HepG2 (cell line): ENCODE results near the gene LSMEM2. TPM values are rescaled to one million over a fixed set of nuclear protein-coding genes. Genes with fewer than 3 reads are reported as not detected.

Source experiments
- ARID2 ChIP-seq: sonication (generic); formaldehyde crosslinking; IDR thresholded peaks from 2 replicates; pipeline ENCODE4 v1.8.1; 2022; ENCODE audit warnings: mild to moderate bottlenecking, missing genetic modification reagents, borderline replicate concordance
- GATAD2A ChIP-seq: IDR thresholded peaks from 2 replicates; pipeline ENCODE4 v1.6.1; 2016
- HOXA9 ChIP-seq: sonication (generic); formaldehyde crosslinking; IDR thresholded peaks from 2 replicates; pipeline ENCODE4 v1.8.1; 2022; ENCODE audit warnings: missing genetic modification reagents, mild to moderate bottlenecking, moderate library complexity, borderline replicate concordance
- KLF13 ChIP-seq: sonication (generic); formaldehyde crosslinking; IDR thresholded peaks from 2 replicates; pipeline ENCODE4 v1.4.0; 2020; ENCODE audit warnings: mild to moderate bottlenecking, missing genetic modification reagents
- MED13 ChIP-seq: sonication (generic); formaldehyde crosslinking; IDR thresholded peaks from 2 replicates; pipeline ENCODE4 v1.5.0; 2020; ENCODE audit warnings: missing genetic modification reagents
- NCOA5 ChIP-seq: sonication (generic); formaldehyde crosslinking; IDR thresholded peaks from 2 replicates; pipeline ENCODE4 v1.4.0; 2020; ENCODE audit warnings: missing genetic modification reagents
- NR2F1 ChIP-seq, 2 experiments: fragments of 450-650 bp in 1 of 2; formaldehyde crosslinking in 1 of 2; IDR thresholded peaks; 2 replicates each; pipeline versions ENCODE4 v1.5.0 to v1.6.1; 2016 to 2020; ENCODE audit warnings: mild to moderate bottlenecking in 1 of 2, missing compliant biosample characterization in 1 of 2, missing genetic modification reagents in 1 of 2, moderate library complexity in 1 of 2
- PAF1 ChIP-seq: IDR thresholded peaks from 2 replicates; pipeline ENCODE4 v1.6.1; 2016; ENCODE audit warnings: missing genetic modification reagents, missing compliant biosample characterization
- POLR2G ChIP-seq: fragments of 200-400 bp; formaldehyde crosslinking; IDR thresholded peaks from 2 replicates; pipeline ENCODE4 v1.6.1; 2018; ENCODE audit warnings: mild to moderate bottlenecking, low read depth, low read length, moderate library complexity
- SP140L ChIP-seq: sonication (generic); formaldehyde crosslinking; IDR thresholded peaks from 2 replicates; pipeline ENCODE4 v1.4.0; 2020; ENCODE audit warnings: missing genetic modification reagents, borderline replicate concordance
- ZBTB7A ChIP-seq: sonication (generic); formaldehyde crosslinking; IDR thresholded peaks from 2 replicates; pipeline ENCODE4 v1.8.0; 2022; ENCODE audit warnings: mild to moderate bottlenecking, missing genetic modification reagents
- ZBTB8A ChIP-seq: sonication (generic); formaldehyde crosslinking; IDR thresholded peaks from 2 replicates; pipeline ENCODE4 v1.4.0; 2020; ENCODE audit warnings: mild to moderate bottlenecking, low read depth, missing genetic modification reagents, borderline replicate concordance
- ZNF234 ChIP-seq: sonication (generic); formaldehyde crosslinking; conservative IDR thresholded peaks from 2 replicates; pipeline ENCODE4 v1.5.1; 2020; ENCODE audit warnings: mild to moderate bottlenecking, missing genetic modification reagents
- ZNF263 ChIP-seq: sonication (generic); formaldehyde crosslinking; IDR thresholded peaks from 2 replicates; pipeline ENCODE4 v1.4.0; 2020; ENCODE audit warnings: missing genetic modification reagents
- ZNF33B ChIP-seq: sonication (generic); formaldehyde crosslinking; IDR thresholded peaks from 2 replicates; pipeline ENCODE4 v1.5.1; 2020; ENCODE audit warnings: mild to moderate bottlenecking, missing genetic modification reagents
- ZNF383 ChIP-seq: sonication (generic); formaldehyde crosslinking; IDR thresholded peaks from 2 replicates; pipeline ENCODE4 v1.4.0; 2020; ENCODE audit warnings: missing genetic modification reagents, mild to moderate bottlenecking, borderline replicate concordance
- ZNF441 ChIP-seq: sonication (generic); formaldehyde crosslinking; IDR thresholded peaks from 2 replicates; pipeline ENCODE4 v1.7.0; 2021; ENCODE audit warnings: missing genetic modification reagents, borderline replicate concordance
- ZNF543 ChIP-seq: sonication (generic); formaldehyde crosslinking; IDR thresholded peaks from 2 replicates; pipeline ENCODE4 v1.4.0; 2020; ENCODE audit warnings: mild to moderate bottlenecking, missing genetic modification reagents
- ZNF709 ChIP-seq: sonication (generic); formaldehyde crosslinking; IDR thresholded peaks from 2 replicates; pipeline ENCODE4 v1.5.0; 2020; ENCODE audit warnings: mild to moderate bottlenecking, missing genetic modification reagents
- ZSCAN29 ChIP-seq: sonication (generic); formaldehyde crosslinking; conservative IDR thresholded peaks from 2 replicates; pipeline ENCODE4 v1.4.0; 2020; ENCODE audit warnings: mild to moderate bottlenecking, missing genetic modification reagents
- polyA plus RNA-seq, 8 experiments: library from polyadenylated mRNA; depleted of rRNA in 3 of 8; stranded (reverse) in 7 of 8; unstranded in 1 of 8; fragments of >200 nt; fragmentation: Illumina TruSeq in 4 of 8; extraction: Trizol in 4 of 8; gene quantifications; 2 replicates each; pipeline versions ENCODE4 v1.2.1 to v1.2.3, GENCODE V29; 2011 to 2016; ENCODE audit warnings: low read depth in 4 of 8, missing spikeins in 1 of 8, mixed read lengths in 1 of 8; ENCODE audit not compliant: insufficient read depth in 1 of 8
- total RNA-seq, 5 experiments: library from RNA; depleted of rRNA; stranded (reverse); fragments of >200 nt; fragmentation: Illumina TruSeq; extraction: Trizol; gene quantifications; 2 replicates each; pipeline ENCODE4 v1.2.3, GENCODE V29; 2016; ENCODE audit warnings: low read depth in 1 of 5
- TF ChIP-seq, protein P1 (sequence below): sonication (generic); formaldehyde crosslinking; IDR thresholded peaks from 2 replicates; pipeline ENCODE4 v1.8.1; 2023; ENCODE audit warnings: mild to moderate bottlenecking, missing genetic modification reagents, borderline replicate concordance
- TF ChIP-seq, protein P2 (sequence below): sonication (generic); formaldehyde crosslinking; IDR thresholded peaks from 2 replicates; pipeline ENCODE4 v1.5.1; 2020; ENCODE audit warnings: missing genetic modification reagents, mild to moderate bottlenecking, borderline replicate concordance
- TF ChIP-seq, protein P3 (sequence below): sonication (generic); formaldehyde crosslinking; IDR thresholded peaks from 2 replicates; pipeline ENCODE4 v1.4.0; 2020; ENCODE audit warnings: missing genetic modification reagents
- TF ChIP-seq, protein P4 (sequence below): IDR thresholded peaks from 2 replicates; pipeline ENCODE4 v1.6.1; 2016; ENCODE audit warnings: missing genetic modification reagents, missing compliant biosample characterization

Gene LSMEM2
- total and polyA plus RNA-seq, 2 of the 13 experiments (the other 11 are each of a cell fraction or from before 2014, with no cell fraction given) = 0.07 to 0.41 TPM

DNA sequence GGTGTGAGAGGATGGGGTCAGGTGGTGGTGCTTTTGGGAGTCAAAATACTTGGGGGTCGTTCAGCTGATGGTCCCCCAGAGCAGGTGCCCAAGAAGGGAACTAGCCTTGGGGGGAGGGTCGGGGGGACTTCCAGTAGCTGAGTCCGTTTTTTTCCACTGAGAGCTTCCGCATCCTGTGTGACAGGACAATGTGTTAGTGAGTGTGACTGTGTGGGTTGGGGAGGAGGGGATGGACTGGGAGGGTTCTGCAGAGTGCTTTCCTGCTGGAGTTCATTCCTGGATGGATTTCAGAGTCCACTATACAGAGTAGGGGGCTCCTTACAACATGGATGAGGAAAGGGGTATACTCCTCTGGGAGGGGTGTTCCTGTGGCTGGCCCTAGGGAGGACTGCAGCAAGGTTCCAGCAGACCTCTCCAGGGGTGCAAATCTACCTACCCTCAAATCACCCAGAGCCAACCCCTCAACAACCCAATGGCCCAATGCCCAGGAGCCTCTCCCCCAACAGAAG lies 44.3 kb downstream of the LSMEM2 start (continued):
- TF ChIP-seq ZBTB7A (CRISPR knock-in tag) = no peak
- TF ChIP-seq GATAD2A (CRISPR knock-in tag) = no peak
- no peak for TF ChIP-seq ARID2
- TF ChIP-seq NCOA5 = no peak
- 0 out of 2 replicates have a peak, but pooled peaks have one; percentile 10 for TF ChIP-seq ZNF543 (CRISPR knock-in tag)
- no peak for TF ChIP-seq SP140L (CRISPR knock-in tag)
- TF ChIP-seq KLF13 = no peak
- TF ChIP-seq POLR2G = 0 out of 2 replicates have a peak, but pooled peaks have one; percentile 13
- TF ChIP-seq ZNF441 (CRISPR knock-in tag) = no peak
- TF ChIP-seq PAF1 = no peak
- no peak for TF ChIP-seq ZNF234 (CRISPR knock-in tag)
- TF ChIP-seq ZNF263 (CRISPR knock-in tag) = peak; percentile 48; the same call in 1 of the 2 replicates
- no peak for TF ChIP-seq ZBTB8A (CRISPR knock-in tag)
- TF ChIP-seq, protein P1, sequence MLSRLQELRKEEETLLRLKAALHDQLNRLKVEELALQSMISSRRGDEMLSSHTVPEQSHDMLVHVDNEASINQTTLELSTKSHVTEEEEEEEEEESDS = no peak
- no peak for TF ChIP-seq HOXA9 (CRISPR knock-in tag)
- TF ChIP-seq, protein P2, sequence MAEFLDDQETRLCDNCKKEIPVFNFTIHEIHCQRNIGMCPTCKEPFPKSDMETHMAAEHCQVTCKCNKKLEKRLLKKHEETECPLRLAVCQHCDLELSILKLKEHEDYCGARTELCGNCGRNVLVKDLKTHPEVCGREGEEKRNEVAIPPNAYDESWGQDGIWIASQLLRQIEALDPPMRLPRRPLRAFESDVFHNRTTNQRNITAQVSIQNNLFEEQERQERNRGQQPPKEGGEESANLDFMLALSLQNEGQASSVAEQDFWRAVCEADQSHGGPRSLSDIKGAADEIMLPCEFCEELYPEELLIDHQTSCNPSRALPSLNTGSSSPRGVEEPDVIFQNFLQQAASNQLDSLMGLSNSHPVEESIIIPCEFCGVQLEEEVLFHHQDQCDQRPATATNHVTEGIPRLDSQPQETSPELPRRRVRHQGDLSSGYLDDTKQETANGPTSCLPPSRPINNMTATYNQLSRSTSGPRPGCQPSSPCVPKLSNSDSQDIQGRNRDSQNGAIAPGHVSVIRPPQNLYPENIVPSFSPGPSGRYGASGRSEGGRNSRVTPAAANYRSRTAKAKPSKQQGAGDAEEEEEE (CRISPR knock-in tag) = no peak
- 0 out of 2 replicates have a peak, but pooled peaks have one; percentile 34 for TF ChIP-seq MED13 (CRISPR knock-in tag)
- TF ChIP-seq ZNF383 (CRISPR knock-in tag) = 0 out of 2 replicates have a peak, but pooled peaks have one; percentile 3
- TF ChIP-seq ZNF33B = no peak
- TF ChIP-seq, protein P3, sequence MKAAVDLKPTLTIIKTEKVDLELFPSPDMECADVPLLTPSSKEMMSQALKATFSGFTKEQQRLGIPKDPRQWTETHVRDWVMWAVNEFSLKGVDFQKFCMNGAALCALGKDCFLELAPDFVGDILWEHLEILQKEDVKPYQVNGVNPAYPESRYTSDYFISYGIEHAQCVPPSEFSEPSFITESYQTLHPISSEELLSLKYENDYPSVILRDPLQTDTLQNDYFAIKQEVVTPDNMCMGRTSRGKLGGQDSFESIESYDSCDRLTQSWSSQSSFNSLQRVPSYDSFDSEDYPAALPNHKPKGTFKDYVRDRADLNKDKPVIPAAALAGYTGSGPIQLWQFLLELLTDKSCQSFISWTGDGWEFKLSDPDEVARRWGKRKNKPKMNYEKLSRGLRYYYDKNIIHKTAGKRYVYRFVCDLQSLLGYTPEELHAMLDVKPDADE (CRISPR knock-in tag) = no peak
- TF ChIP-seq, protein P4, sequence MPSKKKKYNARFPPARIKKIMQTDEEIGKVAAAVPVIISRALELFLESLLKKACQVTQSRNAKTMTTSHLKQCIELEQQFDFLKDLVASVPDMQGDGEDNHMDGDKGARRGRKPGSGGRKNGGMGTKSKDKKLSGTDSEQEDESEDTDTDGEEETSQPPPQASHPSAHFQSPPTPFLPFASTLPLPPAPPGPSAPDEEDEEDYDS (CRISPR knock-in tag) = no peak
- no peak for TF ChIP-seq NR2F1 (CRISPR knock-in tag; IDR thresholded peaks at IDR 0.05)
- TF ChIP-seq ZSCAN29 = no peak
- no peak for TF ChIP-seq ZNF709 (CRISPR knock-in tag)
